Measurements from ENCODE around the gene RPUSD1. TPM values are rescaled to one million over a fixed set of nuclear protein-coding genes. Genes with fewer than 3 reads are reported as not detected.

The RPUSD1 gene
- total and polyA plus RNA-seq, 2 of the 13 experiments (the other 11 are each of a cell fraction or from before 2014, with no cell fraction given), result 13.1 to 26.2 TPM

GRCh38 chr16:740764-741505 lies 47.2 kb downstream of the RPUSD1 start, which contains the start of gene CIAO3 (continued):
- peak; percentile 89 for TF ChIP-seq ZHX2 (IDR thresholded peaks at IDR 0.05; ENCODE audit: low read depth)
- TF ChIP-seq ZHX2 (CRISPR knock-in tag; IDR thresholded peaks at IDR 0.05; ENCODE audit: borderline replicate concordance), result no peak
- no peak for TF ChIP-seq SOX13 (IDR thresholded peaks at IDR 0.05)
- TF ChIP-seq SOX13 (CRISPR knock-in tag; conservative IDR thresholded peaks at IDR 0.05 in 1 of 2, IDR thresholded peaks at IDR 0.05 in 1 of 2), result peak in 1 of 2 experiments; percentile 6; a peak in 1 of 4 replicates
- peak; percentile 61; the same call in 1 of the 2 replicates for TF ChIP-seq ZBTB2 (CRISPR knock-in tag; IDR thresholded peaks at IDR 0.05; ENCODE audit: low read depth)
- TF ChIP-seq ZNF431 (CRISPR knock-in tag; IDR thresholded peaks at IDR 0.05; ENCODE audit: borderline replicate concordance, low read depth), result peak; percentile 64; the same call in 1 of the 2 replicates
- TF ChIP-seq ZFP91 (CRISPR knock-in tag; IDR thresholded peaks at IDR 0.05; ENCODE audit: borderline replicate concordance), result peak; percentile 91
- peak; percentile 82 for TF ChIP-seq PHF8 (CRISPR knock-in tag; IDR thresholded peaks at IDR 0.05)
- peak; percentile 68; the same call in 1 of the 2 replicates for TF ChIP-seq ELF4 (CRISPR knock-in tag; IDR thresholded peaks at IDR 0.05; ENCODE audit: borderline replicate concordance)
- peak; percentile 68 for TF ChIP-seq ZBTB7B (CRISPR knock-in tag; IDR thresholded peaks at IDR 0.05)
- TF ChIP-seq ZNF879 (CRISPR knock-in tag; IDR thresholded peaks at IDR 0.05), result peak; percentile 69; the same call in 1 of the 2 replicates
- TF ChIP-seq ZNF510 (CRISPR knock-in tag; IDR thresholded peaks at IDR 0.05; ENCODE audit: low read depth), result no peak
- TF ChIP-seq ZFP36L1 (CRISPR knock-in tag; IDR thresholded peaks at IDR 0.05), result 0 out of 2 replicates have a peak, but pooled peaks have one; percentile 36
- TF ChIP-seq RARG (CRISPR knock-in tag; IDR thresholded peaks at IDR 0.05; ENCODE audit: low read depth), result no peak
- peak; percentile 91; the same call in 1 of the 2 replicates for TF ChIP-seq ZNF550 (CRISPR knock-in tag; IDR thresholded peaks at IDR 0.05; ENCODE audit: borderline replicate concordance)
- no peak for TF ChIP-seq AGO1 (IDR thresholded peaks at IDR 0.05; ENCODE audit: low read depth, low read length, poor library complexity, severe bottlenecking)
- TF ChIP-seq NONO (IDR thresholded peaks at IDR 0.05), result no peak
- TF ChIP-seq NONO (CRISPR knock-in tag; conservative IDR thresholded peaks at IDR 0.05), result peak; percentile 99
- peak; percentile 98 for TF ChIP-seq ELF1 (CRISPR knock-in tag; IDR thresholded peaks at IDR 0.05)
